GM19025 (cell line): Measurements from ENCODE around the gene KRTAP15-1.

Experiments
- ATAC-seq: cut with Tn5 transposase; IDR thresholded peaks from one replicate; pipeline ENCODE4 v1.9.1; 2021; ENCODE audit warnings: mild to moderate bottlenecking, low read depth, moderate library complexity; ENCODE audit not compliant: unreplicated experiment

Gene KRTAP15-1

DNA sequence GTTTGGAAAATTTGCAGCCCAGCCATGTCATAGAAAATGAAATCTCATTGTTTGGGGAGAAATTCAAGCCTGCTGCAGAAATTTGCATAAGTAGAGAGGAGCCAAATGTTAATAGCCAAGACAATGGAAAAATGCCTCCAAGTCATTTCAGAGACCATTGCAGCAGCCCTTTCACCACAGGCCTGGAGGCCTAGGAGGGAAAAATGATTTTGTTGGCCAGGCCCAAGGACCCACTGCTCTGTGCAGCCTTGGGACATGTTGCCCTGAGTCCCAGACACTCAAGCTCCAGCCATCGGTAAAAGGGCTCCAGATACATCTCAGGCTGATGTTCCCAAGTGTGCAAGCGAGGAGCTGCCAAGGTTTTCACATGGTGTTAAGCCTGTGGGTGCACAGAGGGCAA is 46.1 kb downstream of the KRTAP15-1 start:
- no peak for ATAC-seq

DNA sequence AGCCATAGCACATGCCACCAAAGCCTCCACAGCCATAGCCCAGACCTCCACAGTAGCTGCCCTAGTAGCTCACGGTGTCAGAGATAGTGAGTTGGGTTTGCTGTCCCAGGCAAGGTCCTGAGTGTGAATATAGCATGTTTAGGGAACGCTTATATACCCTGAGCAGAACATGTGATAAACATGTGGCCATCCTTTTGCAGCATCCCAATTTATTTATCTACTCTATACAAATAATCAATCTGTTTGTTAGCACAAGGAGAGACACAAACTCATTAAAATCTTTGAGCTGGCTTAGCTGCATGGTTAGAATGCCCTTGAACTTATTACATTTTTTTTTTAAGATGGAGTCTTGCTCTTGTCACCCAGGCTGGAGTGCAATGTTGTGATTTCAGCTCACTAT is 47.3 kb downstream of the KRTAP15-1 start, which contains the start of gene KRTAP19-2:
KRTAP19-2 (minus strand) TSS at position 101 of the 400 bp plus-strand sequence; CDS start at position 13, 88 bp downstream.
- no peak for ATAC-seq
